Gastrocnemius medialis (tissue), 4 donors: ENCODE results near the gene CYP26A1. TPM values are rescaled to one million over a fixed set of nuclear protein-coding genes. Genes with fewer than 3 reads are reported as not detected.

Experiments
- ATAC-seq, 2 donors: fragments of 150-250 bp; one replicate each; pipeline ENCODE4 v1.9.1; 2016
- DNase-seq, 2 donors: peaks; one replicate each; pipeline ENCODE4 v3.0.0-alpha.2; 2019
- H3K27ac ChIP-seq, 4 donors: fragments of 200-600 bp; sonication (generic); 1 replicate in 1 of 4; 2 replicates in 3 of 4; pipeline ENCODE4 v1.5.1; 2016 to 2018; ENCODE audit warnings: mild to moderate bottlenecking in 2 of 4, moderate library complexity in 1 of 4
- H3K27me3 ChIP-seq, 3 donors: fragments of 200-600 bp; sonication (generic) in 2 of 3; 1 replicate in 1 of 3; 2 replicates in 2 of 3; pipeline versions ENCODE4 v1.5.1 to v1.6.0; 2016 to 2019; ENCODE audit warnings: mild to moderate bottlenecking in 1 of 3, moderate library complexity in 1 of 3
- H3K36me3 ChIP-seq, 2 donors: fragments of 200-600 bp; sonication (generic) in 1 of 2; one replicate each; pipeline ENCODE4 v1.5.1; 2017 to 2018
- H3K4me1 ChIP-seq, 2 donors: fragments of 200-600 bp; sonication (generic) in 1 of 2; one replicate each; pipeline ENCODE4 v1.5.1; 2016 to 2017; ENCODE audit warnings: mild to moderate bottlenecking in 2 of 2
- H3K4me3 ChIP-seq, 4 donors: fragments of 200-600 bp; sonication (generic) in 3 of 4; 1 replicate in 1 of 4; 2 replicates in 3 of 4; pipeline ENCODE4 v1.5.1; 2016 to 2019; ENCODE audit warnings: mild to moderate bottlenecking in 2 of 4
- H3K9me3 ChIP-seq, 3 donors: fragments of 200-600 bp; sonication (generic) in 2 of 3; 1 replicate in 1 of 3; 2 replicates in 2 of 3; pipeline ENCODE4 v1.5.1; 2016 to 2019
- POLR2A ChIP-seq, 2 donors: fragments of 450-650 bp; IDR thresholded peaks; one replicate each; pipeline ENCODE4 v1.6.1; 2017; ENCODE audit warnings: antibody characterized with exemption in 2 of 2, mild to moderate bottlenecking in 2 of 2, moderate library complexity in 2 of 2
- in situ Hi-C, 4 donors: fragments of 200-750 bp; cut with MboI; loops; one replicate each; pipeline versions ENCODE4 v1.15.0 to v1.8.0; 2017; ENCODE audit warnings: low sequenced_read_pairs in 4 of 4
- intact Hi-C: fragments of 100-400 bp; cut with DNase I; formaldehyde crosslinking; loops from one replicate; pipeline ENCODE4 v1.15.1; 2023; ENCODE audit warnings: low total_unique reads
- total RNA-seq, 4 donors: library from RNA; depleted of rRNA; stranded (reverse); fragments of >200 nt; gene quantifications; one replicate each; pipeline versions ENCODE4 v1.1.0 to v1.2.3, GENCODE V29; 2016
- TF ChIP-seq, protein P1 (sequence below), 5 experiments: fragments of 450-650 bp in 3 of 5; fragments of 200-600 bp in 2 of 5; sonication (generic) in 2 of 5; IDR thresholded peaks in 4 of 5; conservative IDR thresholded peaks in 1 of 5; 1 replicate in 4 of 5; 2 replicates in 1 of 5; pipeline ENCODE4 v1.5.1; 2016 to 2019; ENCODE audit warnings: antibody characterized with exemption in 5 of 5, mild to moderate bottlenecking in 3 of 5, moderate library complexity in 3 of 5

The CYP26A1 gene
- total RNA-seq, 4 donors from 2014 or later, result not detected

DNA sequence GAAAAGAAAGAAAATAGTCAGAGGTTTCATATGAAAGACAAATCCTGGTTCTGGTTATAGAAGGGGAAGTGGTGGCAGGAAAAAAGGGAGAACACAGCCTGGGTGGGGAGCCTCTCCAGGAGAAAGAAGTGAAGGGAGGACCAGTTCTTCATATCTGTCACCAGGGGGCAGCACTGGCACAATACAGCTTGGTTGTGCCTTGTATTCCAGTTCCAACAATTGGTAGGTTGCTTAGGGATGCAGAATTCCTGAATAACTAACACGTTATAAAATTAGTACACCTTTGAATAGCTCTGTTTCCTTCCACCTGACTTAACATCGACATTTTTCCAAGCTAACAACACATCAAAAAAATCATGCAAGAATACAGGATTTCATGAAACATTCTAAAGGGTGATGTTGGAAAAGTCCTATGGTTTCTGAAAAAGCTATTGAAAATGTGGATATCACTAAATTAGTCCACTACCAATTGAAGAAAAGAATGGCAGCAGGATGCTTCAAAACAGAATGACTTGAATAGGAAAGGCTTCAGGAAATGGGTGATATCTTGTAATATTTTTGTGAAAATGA is 52.9 kb downstream of the CYP26A1 start:
- in situ Hi-C loops (loop anchor here in 1 of 4 donors (10.0 kb wide), 1 partner anchor 168 kb away; no protein-coding TSS in a partner anchor), intact Hi-C loops (no loop called here)
- Histone ChIP-seq H3K4me1 (no peaks in the 10 kb centered on the region), H3K9me3 (no peaks in the 10 kb centered on the region), H3K36me3 (no peaks in the 10 kb centered on the region), H3K4me3 (no peak overlapping the region), H3K27me3 (no peaks in the 10 kb centered on the region), H3K27ac (no peak overlapping the region)
- DNase-seq (no peak), ATAC-seq (no peak)
- TF ChIP-seq, protein P1, sequence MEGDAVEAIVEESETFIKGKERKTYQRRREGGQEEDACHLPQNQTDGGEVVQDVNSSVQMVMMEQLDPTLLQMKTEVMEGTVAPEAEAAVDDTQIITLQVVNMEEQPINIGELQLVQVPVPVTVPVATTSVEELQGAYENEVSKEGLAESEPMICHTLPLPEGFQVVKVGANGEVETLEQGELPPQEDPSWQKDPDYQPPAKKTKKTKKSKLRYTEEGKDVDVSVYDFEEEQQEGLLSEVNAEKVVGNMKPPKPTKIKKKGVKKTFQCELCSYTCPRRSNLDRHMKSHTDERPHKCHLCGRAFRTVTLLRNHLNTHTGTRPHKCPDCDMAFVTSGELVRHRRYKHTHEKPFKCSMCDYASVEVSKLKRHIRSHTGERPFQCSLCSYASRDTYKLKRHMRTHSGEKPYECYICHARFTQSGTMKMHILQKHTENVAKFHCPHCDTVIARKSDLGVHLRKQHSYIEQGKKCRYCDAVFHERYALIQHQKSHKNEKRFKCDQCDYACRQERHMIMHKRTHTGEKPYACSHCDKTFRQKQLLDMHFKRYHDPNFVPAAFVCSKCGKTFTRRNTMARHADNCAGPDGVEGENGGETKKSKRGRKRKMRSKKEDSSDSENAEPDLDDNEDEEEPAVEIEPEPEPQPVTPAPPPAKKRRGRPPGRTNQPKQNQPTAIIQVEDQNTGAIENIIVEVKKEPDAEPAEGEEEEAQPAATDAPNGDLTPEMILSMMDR (IDR thresholded peaks at IDR 0.05 in 4 of 5, conservative IDR thresholded peaks at IDR 0.05 in 1 of 5), result no peak
- TF ChIP-seq POLR2A (IDR thresholded peaks at IDR 0.05), result no peak

Other genes starting within 250 kb of the CYP26A1 start
- gene EXOC6, start 225.4 kb upstream of the CYP26A1 start, total RNA-seq, result 10 to 100 TPM; 11.8 to 16.8 (median 14.6) TPM
- not detected for gene CYP26C1, start 13.1 kb upstream of the CYP26A1 start, total RNA-seq